Ectodermal cell (in vitro differentiated cells): ENCODE measurements around the gene SRSF7.
A peak's percentile ranks its signal among the peaks of the same experiment; 100 is the strongest.

ENCODE experiments used
- H3K27ac ChIP-seq: 2 replicates; pipeline ENCODE4 v1.7.0; 2013; ENCODE audit warnings: mild to moderate bottlenecking, low read depth, low read length; ENCODE audit not compliant: insufficient read depth, poor library complexity, severe bottlenecking
- H3K27me3 ChIP-seq: 2 replicates; pipeline ENCODE4 v1.7.0; 2013; ENCODE audit warnings: mild to moderate bottlenecking, low read length; ENCODE audit not compliant: insufficient read depth, control insufficient read depth, poor library complexity, severe bottlenecking
- H3K36me3 ChIP-seq: one replicate; pipeline ENCODE4 v1.7.0; 2013; ENCODE audit warnings: low read length; ENCODE audit not compliant: control insufficient read depth, insufficient read depth
- H3K4me1 ChIP-seq: one replicate; pipeline ENCODE4 v1.7.0; 2013; ENCODE audit warnings: low read length; ENCODE audit not compliant: control insufficient read depth, insufficient read depth
- H3K4me3 ChIP-seq: 2 replicates; pipeline ENCODE4 v1.7.0; 2013; ENCODE audit warnings: low read depth, low read length, control low read depth; ENCODE audit not compliant: insufficient read depth
- H3K9me3 ChIP-seq: 2 replicates; pipeline ENCODE4 v1.7.0; 2013; ENCODE audit warnings: mild to moderate bottlenecking, low read length, moderate library complexity; ENCODE audit not compliant: control insufficient read depth
- WGBS, 2 experiments: methylation state at CpG; one replicate each; pipeline ENCODE4 v1.1.7; 2013; ENCODE audit warnings: missing lambda C conversion rate in 2 of 2; 5-methylcytosine and 5-hydroxymethylcytosine counted together

The SRSF7 gene

GRCh38 chr2:38788306-38788705 lies 37.1 kb upstream of the SRSF7 start:
- WGBS, 2 experiments: 70 to 71% methylated on average over 6 of the region's 6 CpGs
- no peaks in the 10 kb centered on the region for H3K4me1 ChIP-seq
- H3K4me3 ChIP-seq: no peak overlapping the region
- H3K27me3 ChIP-seq: no peaks in the 10 kb centered on the region
- H3K27ac ChIP-seq: no peak overlapping the region
- no peaks in the 10 kb centered on the region for H3K9me3 ChIP-seq
- H3K36me3 ChIP-seq: no peaks in the 10 kb centered on the region

GRCh38 chr2:38783586-38783985 lies 32.4 kb upstream of the SRSF7 start:
- no peak overlapping the region for H3K4me3 ChIP-seq
- H3K4me1 ChIP-seq: peaks cover 3% of the 10 kb centered on the region
- H3K27me3 ChIP-seq: no peaks in the 10 kb centered on the region
- peaks cover 7% of the 10 kb centered on the region for H3K36me3 ChIP-seq
- no peaks in the 10 kb centered on the region for H3K9me3 ChIP-seq
- no peak overlapping the region for H3K27ac ChIP-seq

GRCh38 chr2:38778687-38779082 lies 27.5 kb upstream of the SRSF7 start:
- peaks cover 7% of the 10 kb centered on the region for H3K36me3 ChIP-seq
- H3K4me3 ChIP-seq: peak overlapping the region; percentile 85
- H3K9me3 ChIP-seq: no peaks in the 10 kb centered on the region
- H3K27me3 ChIP-seq: peaks cover 24% of the 10 kb centered on the region
- peaks cover 4% of the 10 kb centered on the region for H3K4me1 ChIP-seq
- H3K27ac ChIP-seq: no peak overlapping the region
- WGBS, 2 experiments: 45% methylated on average over 7 to 8 of the region's 8 CpGs

GRCh38 chr2:38776531-38776930 lies 25.4 kb upstream of the SRSF7 start:
- WGBS, 2 experiments: 92 to 93% methylated on average over 13 of the region's 13 CpGs
- Histone ChIP-seq H3K4me1 (peaks cover 4% of the 10 kb centered on the region), H3K4me3 (no peak overlapping the region), H3K9me3 (no peaks in the 10 kb centered on the region), H3K27me3 (peaks cover 24% of the 10 kb centered on the region), H3K36me3 (peaks cover 7% of the 10 kb centered on the region), H3K27ac (no peak overlapping the region)

- peaks cover 4% of the 10 kb centered on the region for H3K4me1 ChIP-seq
These were observed 24.7 kb upstream of the SRSF7 start for GRCh38 chr2:38775921-38776225.

GRCh38 chr2:38775097-38775920 lies 24.1 kb upstream of the SRSF7 start:
- Histone ChIP-seq H3K27ac (no peak overlapping the region), H3K9me3 (no peaks in the 10 kb centered on the region), H3K27me3 (peaks cover 24% of the 10 kb centered on the region), H3K4me3 (no peak overlapping the region), H3K36me3 (no peaks in the 10 kb centered on the region), H3K4me1 (peaks cover 4% of the 10 kb centered on the region)
- 90% methylated on average over 16 to 17 of the region's 17 CpGs for WGBS, 2 experiments

More at GRCh38 chr2:38775921-38776225, 24.7 kb upstream of the SRSF7 start:
- Histone ChIP-seq H3K4me3 (no peak overlapping the region), H3K36me3 (peaks cover 1% of the 10 kb centered on the region), H3K27me3 (peaks cover 24% of the 10 kb centered on the region), H3K27ac (no peak overlapping the region), H3K9me3 (no peaks in the 10 kb centered on the region)
- WGBS, 2 experiments: 88 to 90% methylated on average over 7 of the region's 7 CpGs

- Histone ChIP-seq H3K27me3 (peaks cover 17% of the 10 kb centered on the region), H3K4me3 (no peak overlapping the region), H3K4me1 (no peaks in the 10 kb centered on the region), H3K9me3 (no peaks in the 10 kb centered on the region), H3K27ac (no peak overlapping the region), H3K36me3 (no peaks in the 10 kb centered on the region)
- 91 to 92% methylated on average over 5 of the region's 5 CpGs for WGBS, 2 experiments
These were observed 20.5 kb upstream of the SRSF7 start for GRCh38 chr2:38771632-38772031.

GRCh38 chr2:38765551-38765950 lies 14.4 kb upstream of the SRSF7 start:
- 94 to 95% methylated on average over 5 of the region's 5 CpGs for WGBS, 2 experiments
- Histone ChIP-seq H3K4me1 (no peaks in the 10 kb centered on the region), H3K27me3 (no peaks in the 10 kb centered on the region), H3K27ac (no peak overlapping the region), H3K9me3 (no peaks in the 10 kb centered on the region), H3K4me3 (no peak overlapping the region), H3K36me3 (no peaks in the 10 kb centered on the region)

- WGBS, 2 experiments: 94% methylated on average over 3 to 4 of the region's 4 CpGs
- H3K4me3 ChIP-seq: no peak overlapping the region
These were observed 14.0 kb upstream of the SRSF7 start for GRCh38 chr2:38765149-38765548.

GRCh38 chr2:38763728-38764127 lies 12.6 kb upstream of the SRSF7 start:
- Histone ChIP-seq H3K4me1 (no peaks in the 10 kb centered on the region), H3K9me3 (no peaks in the 10 kb centered on the region), H3K27me3 (no peaks in the 10 kb centered on the region), H3K27ac (no peak overlapping the region), H3K4me3 (no peak overlapping the region), H3K36me3 (no peaks in the 10 kb centered on the region)
- WGBS, 2 experiments: 92 to 93% methylated on average over 4 of the region's 4 CpGs

More at GRCh38 chr2:38765149-38765548, 14.0 kb upstream of the SRSF7 start:
- Histone ChIP-seq H3K27me3 (no peaks in the 10 kb centered on the region), H3K27ac (no peak overlapping the region), H3K4me1 (no peaks in the 10 kb centered on the region), H3K9me3 (no peaks in the 10 kb centered on the region), H3K36me3 (no peaks in the 10 kb centered on the region)
